ENCODE data around the gene ZNF616.

Gene ZNF616

GRCh38 chr19:52070496-52070895 lies 69.2 kb downstream of the ZNF616 start:
- Histone ChIP-seq H3K27me3 (ENCODE audit: control insufficient read depth, low read length) (no peaks in the 10 kb centered on the region), H4K20me1 (ENCODE audit: control insufficient read depth, insufficient read depth, low read depth, low read length) (no peaks in the 10 kb centered on the region), H3K4me1 (ENCODE audit: control insufficient read depth, low read length) (no peaks in the 10 kb centered on the region), H3K36me3 (ENCODE audit: control insufficient read depth, low read length) (peaks cover 11% of the 10 kb centered on the region; the same call in 1 of the 2 replicates), H3K9me3 (ENCODE audit: control insufficient read depth, insufficient read depth, low read length) (peaks cover 35% of the 10 kb centered on the region), H3F3A (ENCODE audit: control insufficient read depth, insufficient read depth) (no peaks in the 10 kb centered on the region), H3K79me2 (ENCODE audit: control insufficient read depth, low read length) (no peaks in the 10 kb centered on the region), H3K9me2 (replicated peaks; ENCODE audit: control insufficient read depth, low read length) (no peaks in the 10 kb centered on the region), H3K4me3 (ENCODE audit: low read length) (no peak overlapping the region), H3K27ac (ENCODE audit: low read depth, low read length) (no peak overlapping the region), H3K4me2 (ENCODE audit: low read length) (no peak overlapping the region)
- TF ChIP-seq CTCF (IDR thresholded peaks at IDR 0.05; ENCODE audit: low read depth, low read length, poor library complexity, severe bottlenecking): no peak
- no peak for TF ChIP-seq EZH2phosphoT487 (IDR thresholded peaks at IDR 0.05; ENCODE audit: borderline replicate concordance, low read length)

- Histone ChIP-seq H3K4me2 (ENCODE audit: low read length) (no peak overlapping the region), H3K9me2 (replicated peaks; ENCODE audit: control insufficient read depth, low read length) (no peaks in the 10 kb centered on the region), H3K27me3 (ENCODE audit: control insufficient read depth, low read length) (no peaks in the 10 kb centered on the region), H3K36me3 (ENCODE audit: control insufficient read depth, low read length) (peaks cover 11% of the 10 kb centered on the region; the same call in 1 of the 2 replicates), H3K79me2 (ENCODE audit: control insufficient read depth, low read length) (no peaks in the 10 kb centered on the region), H3K4me3 (ENCODE audit: low read length) (no peak overlapping the region), H3K4me1 (ENCODE audit: control insufficient read depth, low read length) (no peaks in the 10 kb centered on the region), H3K9me3 (ENCODE audit: control insufficient read depth, insufficient read depth, low read length) (peaks cover 41% of the 10 kb centered on the region), H4K20me1 (ENCODE audit: control insufficient read depth, insufficient read depth, low read depth, low read length) (no peaks in the 10 kb centered on the region), H3F3A (ENCODE audit: control insufficient read depth, insufficient read depth) (no peaks in the 10 kb centered on the region), H3K27ac (ENCODE audit: low read depth, low read length) (no peak overlapping the region)
- no peak for TF ChIP-seq EZH2phosphoT487 (IDR thresholded peaks at IDR 0.05; ENCODE audit: borderline replicate concordance, low read length)
- no peak for TF ChIP-seq CTCF (IDR thresholded peaks at IDR 0.05; ENCODE audit: low read depth, low read length, poor library complexity, severe bottlenecking)
Measured at GRCh38 chr19:52069653-52070052, 70.1 kb downstream of the ZNF616 start.

DNA sequence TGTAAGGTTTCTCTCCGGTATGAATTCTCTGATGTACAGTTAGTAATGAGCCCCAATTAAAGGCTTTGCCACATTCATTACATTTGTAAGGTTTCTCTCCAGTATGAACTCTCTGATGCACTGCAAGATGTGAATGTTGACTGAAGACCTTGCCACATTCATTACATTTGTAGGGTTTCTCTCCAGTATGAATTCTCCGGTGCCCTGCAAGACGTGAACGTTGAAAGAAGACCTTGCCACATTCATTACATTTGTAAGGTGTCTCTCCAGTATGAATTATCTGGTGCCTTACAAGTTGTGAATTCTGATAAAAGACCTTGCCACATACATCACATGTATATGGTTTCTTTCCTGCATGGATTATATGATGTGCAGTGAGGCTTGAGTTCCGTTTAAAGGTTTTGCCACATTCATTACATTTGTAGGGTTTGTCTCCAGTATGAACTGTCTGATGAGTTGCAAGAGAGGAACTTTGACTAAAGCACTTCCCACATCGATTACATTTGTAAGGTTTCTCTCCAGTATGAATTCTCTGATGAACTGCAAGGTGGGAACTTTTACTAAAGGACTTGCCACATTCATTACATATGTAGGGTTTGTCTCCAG lies 73.4 kb downstream of the ZNF616 start:
- Histone ChIP-seq H3K9me2 (replicated peaks; ENCODE audit: control insufficient read depth, low read length) (no peaks in the 10 kb centered on the region), H3K79me2 (ENCODE audit: control insufficient read depth, low read length) (no peaks in the 10 kb centered on the region), H3F3A (ENCODE audit: control insufficient read depth, insufficient read depth) (no peaks in the 10 kb centered on the region), H4K20me1 (ENCODE audit: control insufficient read depth, insufficient read depth, low read depth, low read length) (no peaks in the 10 kb centered on the region), H3K4me3 (ENCODE audit: low read length) (no peak overlapping the region), H3K4me1 (ENCODE audit: control insufficient read depth, low read length) (no peaks in the 10 kb centered on the region), H3K27ac (ENCODE audit: low read depth, low read length) (no peak overlapping the region), H3K36me3 (ENCODE audit: control insufficient read depth, low read length) (peaks cover 11% of the 10 kb centered on the region; the same call in 1 of the 2 replicates), H3K4me2 (ENCODE audit: low read length) (no peak overlapping the region), H3K27me3 (ENCODE audit: control insufficient read depth, low read length) (no peaks in the 10 kb centered on the region), H3K9me3 (ENCODE audit: control insufficient read depth, insufficient read depth, low read length) (peaks cover 52% of the 10 kb centered on the region)
- no peak for TF ChIP-seq EZH2phosphoT487 (IDR thresholded peaks at IDR 0.05; ENCODE audit: borderline replicate concordance, low read length)
- no peak for TF ChIP-seq CTCF (IDR thresholded peaks at IDR 0.05; ENCODE audit: low read depth, low read length, poor library complexity, severe bottlenecking)

Data from DOHH2 (cell line).